ENCODE results near the gene SYNE3.

DNA sequence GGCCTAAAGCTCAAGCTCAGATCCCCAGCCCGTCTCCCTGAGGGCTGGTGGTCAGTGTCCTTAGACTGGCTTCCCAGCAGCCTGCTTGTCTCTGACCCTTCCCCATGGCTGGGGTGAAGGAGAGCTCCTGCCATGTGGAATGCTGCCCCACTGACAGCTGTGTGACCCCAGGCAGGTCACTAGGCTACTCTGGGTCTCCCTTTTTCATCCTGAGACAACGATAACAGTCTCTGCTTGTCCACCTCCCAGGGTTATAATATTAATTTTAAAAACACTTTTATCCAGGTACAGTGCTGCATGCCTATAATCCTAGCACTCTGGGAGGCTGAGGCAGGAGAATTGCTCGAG, 47.3 kb downstream of the SYNE3 start:
- TF ChIP-seq, protein P1, sequence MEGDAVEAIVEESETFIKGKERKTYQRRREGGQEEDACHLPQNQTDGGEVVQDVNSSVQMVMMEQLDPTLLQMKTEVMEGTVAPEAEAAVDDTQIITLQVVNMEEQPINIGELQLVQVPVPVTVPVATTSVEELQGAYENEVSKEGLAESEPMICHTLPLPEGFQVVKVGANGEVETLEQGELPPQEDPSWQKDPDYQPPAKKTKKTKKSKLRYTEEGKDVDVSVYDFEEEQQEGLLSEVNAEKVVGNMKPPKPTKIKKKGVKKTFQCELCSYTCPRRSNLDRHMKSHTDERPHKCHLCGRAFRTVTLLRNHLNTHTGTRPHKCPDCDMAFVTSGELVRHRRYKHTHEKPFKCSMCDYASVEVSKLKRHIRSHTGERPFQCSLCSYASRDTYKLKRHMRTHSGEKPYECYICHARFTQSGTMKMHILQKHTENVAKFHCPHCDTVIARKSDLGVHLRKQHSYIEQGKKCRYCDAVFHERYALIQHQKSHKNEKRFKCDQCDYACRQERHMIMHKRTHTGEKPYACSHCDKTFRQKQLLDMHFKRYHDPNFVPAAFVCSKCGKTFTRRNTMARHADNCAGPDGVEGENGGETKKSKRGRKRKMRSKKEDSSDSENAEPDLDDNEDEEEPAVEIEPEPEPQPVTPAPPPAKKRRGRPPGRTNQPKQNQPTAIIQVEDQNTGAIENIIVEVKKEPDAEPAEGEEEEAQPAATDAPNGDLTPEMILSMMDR (IDR thresholded peaks at IDR 0.05; ENCODE audit: insufficient read depth, low read length, poor library complexity, severe bottlenecking): no peak
- TF ChIP-seq EZH2phosphoT487 (conservative IDR thresholded peaks at IDR 0.05; ENCODE audit: low read length): no peak

All from SU-DHL-6 (cell line).